Measurements from ENCODE around the gene DIAPH2. TPM values are rescaled to one million over a fixed set of nuclear protein-coding genes. Genes with fewer than 3 reads are reported as not detected.

The DIAPH2 gene
- total and polyA plus RNA-seq, 9 donors, result 5.2 to 15.8 (median 8.9) TPM

DNA sequence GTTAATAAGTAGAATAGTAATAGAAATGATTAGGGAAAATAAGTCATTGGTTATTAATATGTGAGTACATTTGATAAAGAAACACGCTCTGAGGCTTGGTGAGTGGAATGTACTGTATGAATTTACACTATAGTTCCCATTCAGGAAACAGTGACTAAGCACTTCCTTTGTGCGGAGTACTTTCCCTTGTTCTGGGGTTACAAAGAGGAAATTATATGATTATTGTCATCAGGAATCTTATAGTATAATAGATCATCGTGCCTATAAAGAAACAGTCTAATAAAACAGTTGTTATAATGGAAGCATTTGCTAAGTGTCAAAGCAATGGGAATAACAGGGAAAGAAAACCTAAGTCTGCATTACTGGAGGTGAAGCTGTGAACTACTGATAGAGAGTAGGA is 337.0 kb downstream of the DIAPH2 start:
- H3K4me1 ChIP-seq (ENCODE audit: control insufficient read depth, insufficient read depth, low read length), result no peaks in the 10 kb centered on the region
- H3K27ac ChIP-seq (ENCODE audit: low read length), result no peak overlapping the region
- no peaks in the 10 kb centered on the region for H3K27me3 ChIP-seq (ENCODE audit: control insufficient read depth, insufficient read depth, low read length)
- WGBS (ENCODE audit: insufficient coverage), result no CpG with 5 or more reads among the region's 3 CpGs
- H3K4me3 ChIP-seq (ENCODE audit: low read length), result no peak overlapping the region
- H3K36me3 ChIP-seq (ENCODE audit: control insufficient read depth, insufficient read depth, low read length), result no peaks in the 10 kb centered on the region
- no peaks in the 10 kb centered on the region for H3K9me3 ChIP-seq (replicated peaks; ENCODE audit: control insufficient read depth, low read depth, low read length)
- no peak for DNase-seq

DNA sequence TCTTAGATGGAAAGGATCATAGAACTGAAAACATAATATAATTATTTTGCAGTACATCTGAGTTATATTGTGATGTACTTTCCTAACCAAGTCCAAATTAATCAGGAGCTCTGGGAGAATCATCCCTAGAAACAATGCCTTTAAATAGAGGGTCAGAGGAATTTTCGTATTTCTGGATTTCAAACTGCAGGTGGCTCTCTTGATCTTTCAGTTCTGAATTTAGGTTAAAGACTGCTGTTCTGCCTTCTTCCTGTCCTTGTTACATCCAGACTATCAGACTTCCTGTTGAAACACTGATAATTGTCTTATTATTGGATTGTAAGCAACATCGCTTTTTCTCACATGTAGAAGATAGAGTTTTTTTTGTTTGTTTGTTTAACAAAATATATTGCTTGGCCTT is 341.8 kb downstream of the DIAPH2 start:
- WGBS (ENCODE audit: insufficient coverage), result no CpG with 5 or more reads among the region's 2 CpGs
- Histone ChIP-seq H3K27me3 (ENCODE audit: control insufficient read depth, insufficient read depth, low read length) (no peaks in the 10 kb centered on the region), H3K4me1 (ENCODE audit: control insufficient read depth, insufficient read depth, low read length) (no peaks in the 10 kb centered on the region), H3K9me3 (replicated peaks; ENCODE audit: control insufficient read depth, low read depth, low read length) (no peaks in the 10 kb centered on the region), H3K4me3 (ENCODE audit: low read length) (no peak overlapping the region), H3K36me3 (ENCODE audit: control insufficient read depth, insufficient read depth, low read length) (no peaks in the 10 kb centered on the region), H3K27ac (ENCODE audit: low read length) (no peak overlapping the region)
- no peak for DNase-seq

DNA sequence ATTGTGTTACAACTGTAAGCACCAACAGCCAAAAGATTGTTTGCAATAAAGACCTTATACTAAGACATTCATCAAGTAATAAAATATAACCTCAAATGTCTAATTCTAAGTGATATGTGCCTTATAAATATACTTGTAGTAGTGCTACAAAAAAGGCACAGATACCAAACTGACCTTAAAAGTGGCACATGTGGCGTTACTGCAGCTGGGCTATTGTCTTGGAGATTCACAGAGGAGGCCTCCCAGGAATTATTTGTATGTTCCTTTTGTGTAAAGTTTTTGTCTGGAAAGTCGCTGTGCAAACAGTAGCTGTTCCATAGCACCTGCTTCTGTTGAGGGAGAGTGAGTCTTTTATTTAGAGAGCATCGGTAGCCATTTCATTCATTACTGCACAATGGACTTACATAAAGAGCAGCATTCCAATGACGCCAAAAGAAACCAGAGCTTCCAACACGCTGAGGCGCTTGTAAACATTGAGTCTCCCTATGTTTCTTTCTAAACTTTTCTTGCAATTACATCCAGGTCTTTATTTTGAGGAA is 342.8 kb downstream of the DIAPH2 start:
- no peak for DNase-seq
- Histone ChIP-seq H3K4me3 (ENCODE audit: low read length) (no peak overlapping the region), H3K36me3 (ENCODE audit: control insufficient read depth, insufficient read depth, low read length) (no peaks in the 10 kb centered on the region), H3K9me3 (replicated peaks; ENCODE audit: control insufficient read depth, low read depth, low read length) (no peaks in the 10 kb centered on the region), H3K27me3 (ENCODE audit: control insufficient read depth, insufficient read depth, low read length) (no peaks in the 10 kb centered on the region), H3K27ac (ENCODE audit: low read length) (no peak overlapping the region), H3K4me1 (ENCODE audit: control insufficient read depth, insufficient read depth, low read length) (no peaks in the 10 kb centered on the region)
- WGBS (ENCODE audit: insufficient coverage), result 100% methylated on average over 1 of the region's 6 CpGs

DNA sequence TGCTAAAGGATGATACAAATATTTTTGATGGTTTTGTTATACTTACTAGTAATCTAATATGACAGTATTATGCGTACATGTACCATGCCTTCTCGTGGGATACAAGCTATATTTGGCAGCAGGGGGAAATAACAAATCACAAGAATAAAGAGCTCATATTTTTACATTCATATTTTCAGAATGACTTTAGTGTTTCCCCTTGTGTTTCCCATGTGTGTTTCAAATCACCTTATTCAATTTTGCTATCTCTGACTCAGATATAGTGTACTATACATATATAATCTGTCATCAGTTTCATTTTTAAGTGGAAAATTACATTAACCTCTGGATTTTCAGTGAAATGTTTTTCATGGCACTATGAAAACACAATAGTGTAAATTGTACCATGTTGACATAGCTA is 345.8 kb downstream of the DIAPH2 start:
- no peaks in the 10 kb centered on the region for H3K27me3 ChIP-seq (ENCODE audit: control insufficient read depth, insufficient read depth, low read length)
- H3K4me1 ChIP-seq (ENCODE audit: control insufficient read depth, insufficient read depth, low read length), result no peaks in the 10 kb centered on the region
- H3K36me3 ChIP-seq (ENCODE audit: control insufficient read depth, insufficient read depth, low read length), result no peaks in the 10 kb centered on the region
- no peaks in the 10 kb centered on the region for H3K9me3 ChIP-seq (replicated peaks; ENCODE audit: control insufficient read depth, low read depth, low read length)
- no CpG with 5 or more reads among the region's 2 CpGs for WGBS (ENCODE audit: insufficient coverage)
- no peak overlapping the region for H3K4me3 ChIP-seq (ENCODE audit: low read length)
- DNase-seq, result no peak
- no peak overlapping the region for H3K27ac ChIP-seq (ENCODE audit: low read length)

DNA sequence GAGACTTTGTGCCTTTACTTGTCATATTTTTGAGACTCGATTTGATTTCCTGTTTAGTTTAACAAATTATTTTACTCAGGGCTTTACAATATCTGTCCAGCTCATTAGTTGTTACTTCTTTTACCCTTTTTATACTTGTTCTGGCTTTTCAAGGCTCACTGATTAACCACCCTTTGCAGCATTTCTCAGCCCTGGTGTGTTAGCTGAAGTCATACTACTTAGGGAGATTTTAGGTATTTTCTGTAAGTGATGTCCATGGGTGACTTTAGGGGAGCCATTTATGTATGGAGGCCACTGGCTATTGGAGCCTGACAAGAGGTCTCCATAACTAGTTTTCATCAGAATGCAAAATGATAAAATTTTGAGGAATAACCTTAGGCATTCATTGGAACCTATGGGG is 346.3 kb downstream of the DIAPH2 start:
- no peaks in the 10 kb centered on the region for H3K9me3 ChIP-seq (replicated peaks; ENCODE audit: control insufficient read depth, low read depth, low read length)
- no peaks in the 10 kb centered on the region for H3K4me1 ChIP-seq (ENCODE audit: control insufficient read depth, insufficient read depth, low read length)
- DNase-seq, result no peak
- no peak overlapping the region for H3K4me3 ChIP-seq (ENCODE audit: low read length)
- no peak overlapping the region for H3K27ac ChIP-seq (ENCODE audit: low read length)
- no peaks in the 10 kb centered on the region for H3K27me3 ChIP-seq (ENCODE audit: control insufficient read depth, insufficient read depth, low read length)
- no peaks in the 10 kb centered on the region for H3K36me3 ChIP-seq (ENCODE audit: control insufficient read depth, insufficient read depth, low read length)
- no CpG with 5 or more reads among the region's 1 CpG for WGBS (ENCODE audit: insufficient coverage)

DNA sequence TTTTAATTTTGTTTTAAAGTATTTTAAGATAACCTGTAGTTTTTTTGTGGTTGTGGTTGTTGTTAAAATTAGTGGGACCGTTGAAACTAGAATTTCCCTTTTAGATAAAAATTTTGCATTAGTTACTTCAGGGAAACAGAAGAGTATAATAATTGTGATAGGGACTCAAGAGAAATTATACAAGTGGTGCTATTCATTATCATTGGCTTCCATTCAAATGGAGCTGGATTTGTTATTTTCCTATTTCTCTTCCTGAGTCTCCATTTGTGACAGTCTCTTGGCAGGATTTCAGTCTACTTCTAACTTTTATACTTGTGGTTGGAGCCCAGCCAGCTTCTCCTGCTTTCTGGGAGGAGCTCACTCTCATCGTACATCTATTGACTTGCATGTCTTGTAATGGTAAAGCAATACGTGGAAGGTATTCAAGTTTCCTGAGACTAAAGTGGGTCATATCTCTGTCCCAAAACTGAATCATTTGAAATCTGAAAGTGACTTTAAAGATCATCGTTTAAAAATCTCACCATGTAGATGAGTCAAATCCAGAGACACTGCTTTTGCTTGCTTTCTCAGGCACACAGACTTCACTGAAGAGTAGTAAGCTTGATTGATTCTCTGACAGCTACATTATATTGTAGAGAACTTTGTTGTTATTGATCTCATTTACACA is 354.9 kb downstream of the DIAPH2 start:
- Histone ChIP-seq H3K27me3 (ENCODE audit: control insufficient read depth, insufficient read depth, low read length) (no peaks in the 10 kb centered on the region), H3K9me3 (replicated peaks; ENCODE audit: control insufficient read depth, low read depth, low read length) (no peaks in the 10 kb centered on the region), H3K4me1 (ENCODE audit: control insufficient read depth, insufficient read depth, low read length) (no peaks in the 10 kb centered on the region), H3K27ac (ENCODE audit: low read length) (no peak overlapping the region), H3K4me3 (ENCODE audit: low read length) (no peak overlapping the region), H3K36me3 (ENCODE audit: control insufficient read depth, insufficient read depth, low read length) (no peaks in the 10 kb centered on the region)
- peak; percentile 36 for DNase-seq
- no CpG with 5 or more reads among the region's 4 CpGs for WGBS (ENCODE audit: insufficient coverage)

DNA sequence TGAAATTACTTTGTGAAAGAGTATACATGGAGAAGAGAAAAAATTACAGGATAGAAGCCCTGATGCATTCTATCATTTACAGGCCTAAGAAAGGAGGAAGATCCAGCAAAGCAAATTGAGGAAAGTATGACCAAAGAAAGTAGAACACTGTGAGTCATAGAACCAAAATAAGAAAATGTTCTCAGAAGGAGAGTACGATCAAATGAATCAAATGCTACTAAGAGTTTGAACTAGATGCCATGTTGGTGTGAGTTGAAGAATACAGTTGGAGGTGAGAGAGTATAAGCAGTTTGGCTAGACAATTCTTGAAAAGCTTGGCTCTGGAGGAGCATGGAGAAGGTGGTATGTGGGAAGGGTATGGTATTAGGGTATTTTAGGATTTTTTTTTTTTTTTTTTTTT is 360.8 kb downstream of the DIAPH2 start:
- Histone ChIP-seq H3K9me3 (replicated peaks; ENCODE audit: control insufficient read depth, low read depth, low read length) (no peaks in the 10 kb centered on the region), H3K27ac (ENCODE audit: low read length) (no peak overlapping the region), H3K4me1 (ENCODE audit: control insufficient read depth, insufficient read depth, low read length) (no peaks in the 10 kb centered on the region), H3K36me3 (ENCODE audit: control insufficient read depth, insufficient read depth, low read length) (no peaks in the 10 kb centered on the region), H3K27me3 (ENCODE audit: control insufficient read depth, insufficient read depth, low read length) (no peaks in the 10 kb centered on the region), H3K4me3 (ENCODE audit: low read length) (no peak overlapping the region)
- 88% methylated on average over 1 of the region's 1 CpG for WGBS (ENCODE audit: insufficient coverage)
- DNase-seq, result no peak

DNA sequence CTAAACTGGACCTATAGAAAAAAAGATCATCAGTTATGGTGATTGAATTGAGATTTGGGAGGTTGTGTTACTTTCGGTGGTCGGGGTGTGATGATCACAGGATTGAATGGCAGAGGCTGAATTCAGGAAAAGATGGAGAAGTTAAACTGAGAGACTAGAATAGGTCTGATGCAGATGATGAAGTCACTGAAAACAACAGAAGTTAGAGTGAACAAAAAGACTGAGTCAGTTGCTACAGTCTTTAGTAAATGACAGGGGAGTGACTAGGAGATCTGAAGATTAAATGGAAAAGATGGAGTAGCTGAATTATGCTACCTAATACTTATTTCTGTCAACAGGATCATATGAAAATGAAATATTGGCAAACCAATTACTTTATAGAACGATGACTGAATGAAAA is 362.2 kb downstream of the DIAPH2 start:
- WGBS (ENCODE audit: insufficient coverage), result 88% methylated on average over 2 of the region's 3 CpGs
- Histone ChIP-seq H3K36me3 (ENCODE audit: control insufficient read depth, insufficient read depth, low read length) (no peaks in the 10 kb centered on the region), H3K27me3 (ENCODE audit: control insufficient read depth, insufficient read depth, low read length) (no peaks in the 10 kb centered on the region), H3K9me3 (replicated peaks; ENCODE audit: control insufficient read depth, low read depth, low read length) (no peaks in the 10 kb centered on the region), H3K4me3 (ENCODE audit: low read length) (no peak overlapping the region), H3K4me1 (ENCODE audit: control insufficient read depth, insufficient read depth, low read length) (no peaks in the 10 kb centered on the region), H3K27ac (ENCODE audit: low read length) (no peak overlapping the region)
- DNase-seq, result no peak

DNA sequence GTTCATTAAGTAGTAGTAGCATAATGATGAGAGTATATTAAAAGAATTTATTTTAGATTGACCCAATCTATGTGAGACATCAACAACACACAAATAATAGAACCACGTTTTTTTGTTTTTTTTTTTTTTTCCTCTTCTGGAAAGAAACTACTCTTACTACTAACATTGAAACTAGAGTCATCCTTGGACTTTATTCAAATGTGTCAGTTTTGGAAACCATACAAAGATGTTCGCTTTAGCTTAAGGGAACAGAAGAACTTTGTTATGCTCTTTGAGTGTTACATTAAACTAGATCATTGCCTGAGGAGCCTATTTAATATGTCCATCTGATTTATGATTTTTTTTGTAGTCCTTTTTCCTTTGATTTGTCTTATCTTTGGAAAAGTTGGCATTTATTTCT is 365.8 kb downstream of the DIAPH2 start:
- WGBS (ENCODE audit: insufficient coverage), result no CpG with 5 or more reads among the region's 2 CpGs

DNA sequence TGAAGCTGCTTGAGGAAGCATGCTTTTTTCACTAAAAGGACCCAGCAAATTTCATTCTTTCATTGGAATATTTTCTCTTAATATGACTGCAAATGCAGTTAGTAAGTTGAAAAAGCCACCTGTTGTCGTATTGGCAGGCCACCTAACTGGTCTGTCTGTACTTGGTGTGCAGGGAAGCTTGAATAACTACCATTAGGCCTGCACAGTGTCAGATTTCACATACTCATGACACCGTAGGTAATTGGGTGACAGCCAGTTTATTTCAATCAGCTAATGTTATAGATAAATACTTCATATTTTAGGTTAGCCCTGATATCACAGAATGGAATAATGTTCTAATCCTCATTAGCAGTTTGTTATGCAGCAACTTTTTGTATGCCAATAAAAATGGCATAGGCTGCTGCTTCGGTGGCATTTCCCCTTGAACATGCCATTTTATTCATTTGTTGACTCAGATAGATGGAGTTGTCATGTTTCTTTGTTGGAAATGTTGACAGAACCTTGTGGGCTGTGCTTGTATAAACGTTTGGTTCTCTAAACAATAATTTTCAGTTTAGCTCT is 372.8 kb downstream of the DIAPH2 start:
- no peaks in the 10 kb centered on the region for H3K4me1 ChIP-seq (ENCODE audit: control insufficient read depth, insufficient read depth, low read length)
- DNase-seq, result peak; percentile 11
- WGBS (ENCODE audit: insufficient coverage), result no CpG with 5 or more reads among the region's 4 CpGs

More for the DNA sequence above, 365.8 kb downstream of the DIAPH2 start:
- H3K27me3 ChIP-seq (ENCODE audit: control insufficient read depth, insufficient read depth, low read length), result no peaks in the 10 kb centered on the region
- H3K4me1 ChIP-seq (ENCODE audit: control insufficient read depth, insufficient read depth, low read length), result no peaks in the 10 kb centered on the region
- no peak overlapping the region for H3K4me3 ChIP-seq (ENCODE audit: low read length)
- no peaks in the 10 kb centered on the region for H3K36me3 ChIP-seq (ENCODE audit: control insufficient read depth, insufficient read depth, low read length)
- H3K27ac ChIP-seq (ENCODE audit: low read length), result no peak overlapping the region
- H3K9me3 ChIP-seq (replicated peaks; ENCODE audit: control insufficient read depth, low read depth, low read length), result no peaks in the 10 kb centered on the region
- peak; percentile 85 for DNase-seq

More for the DNA sequence above, 372.8 kb downstream of the DIAPH2 start:
- H3K36me3 ChIP-seq (ENCODE audit: control insufficient read depth, insufficient read depth, low read length), result no peaks in the 10 kb centered on the region
- H3K27ac ChIP-seq (ENCODE audit: low read length), result no peak overlapping the region
- no peaks in the 10 kb centered on the region for H3K9me3 ChIP-seq (replicated peaks; ENCODE audit: control insufficient read depth, low read depth, low read length)
- H3K27me3 ChIP-seq (ENCODE audit: control insufficient read depth, insufficient read depth, low read length), result no peaks in the 10 kb centered on the region
- H3K4me3 ChIP-seq (ENCODE audit: low read length), result no peak overlapping the region
